Measurements from ENCODE around the gene WBP4. TPM values are rescaled to one million over a fixed set of nuclear protein-coding genes. Genes with fewer than 3 reads are reported as not detected.
"Not testable (repeated sequence)": the region's sequence is repeated elsewhere in the genome, so short reads cannot be mapped to it uniquely, and the experiment has no call there.

Gene WBP4
- total RNA-seq, 1 experiment from 2014 or later = 14.5 TPM

DNA sequence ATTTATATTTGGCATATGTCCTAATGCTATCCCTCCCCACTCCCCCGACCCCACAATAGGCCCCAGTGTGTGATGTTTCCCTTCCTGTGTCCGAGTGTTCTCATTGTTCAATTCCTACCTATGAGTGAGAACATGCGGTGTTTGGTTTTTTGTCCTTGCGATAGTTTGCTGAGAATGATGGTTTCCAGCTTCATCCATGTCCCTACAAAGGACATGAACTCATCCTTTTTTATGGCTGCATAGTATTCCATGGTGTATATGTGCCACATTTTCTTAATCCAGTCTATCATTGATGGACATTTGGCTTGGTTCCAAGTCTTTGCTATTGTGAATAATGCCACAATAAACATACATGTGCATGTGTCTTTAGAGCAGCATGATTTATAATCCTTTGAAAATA is 18.9 kb upstream of the WBP4 start:
- intact Hi-C loops (cut with micrococcal nuclease); POLR2A ChIA-PET; BruUV-seq (replicated peaks); H3K79me2 ChIP-seq (ENCODE audit: insufficient read depth, low read length); H4K20me1 ChIP-seq (ENCODE audit: insufficient read depth); DNase-seq (ENCODE audit: low read depth, low spot score); H3K4me3 ChIP-seq (replicated peaks in 1 of 2; ENCODE audit: low read depth in 1 of 2, low read length in 2 of 2); H3K9me3 ChIP-seq (ENCODE audit: control insufficient read depth in 1 of 2, insufficient read depth in 1 of 2, low read depth in 1 of 2, low read length in 2 of 2); RAD21 ChIA-PET (ENCODE audit: low non-redundant PET in 1 of 2, low total read pairs in 2 of 2, uncharacterized antibody in 2 of 2, unreplicated experiment in 2 of 2); H3K9ac ChIP-seq (ENCODE audit: low read length); H3K4me1 ChIP-seq (ENCODE audit: control insufficient read depth in 1 of 2, insufficient read depth in 2 of 2, low read length in 2 of 2); H2AFZ ChIP-seq (ENCODE audit: low read depth, low read length, poor library complexity, severe bottlenecking); H3K4me2 ChIP-seq (ENCODE audit: low read length); ATAC-seq; H3K27ac ChIP-seq (ENCODE audit: low read depth, low read length); H3K36me3 ChIP-seq (ENCODE audit: control insufficient read depth in 1 of 2, insufficient read depth in 2 of 2, low read length in 2 of 2); CTCF ChIA-PET; H3K27me3 ChIP-seq (ENCODE audit: insufficient read depth, low read length); H3K9me2 ChIP-seq (ENCODE audit: insufficient read depth): not testable (repeated sequence)

DNA sequence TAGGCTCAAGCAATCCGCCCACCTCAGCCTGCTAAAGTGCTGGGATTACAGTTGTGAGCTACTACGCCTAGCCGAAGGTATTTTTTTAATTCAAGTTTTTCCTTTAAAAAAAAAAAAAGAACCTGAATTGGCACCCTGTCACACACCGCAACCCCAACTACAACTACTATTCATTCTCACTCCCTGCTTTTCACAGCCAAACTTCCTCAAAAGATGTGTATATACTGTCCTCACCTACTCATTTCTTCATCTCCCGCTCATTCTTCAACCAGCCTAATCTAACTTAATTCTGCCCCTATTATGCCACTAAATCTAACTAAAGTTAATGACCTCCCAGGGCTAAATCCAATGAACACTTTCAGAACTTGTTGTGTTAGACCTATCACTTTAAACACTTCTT is 12.7 kb upstream of the WBP4 start:
- POLR2A ChIA-PET = no interaction called here
- BruUV-seq (replicated peaks) = no TSS peak

More for the DNA sequence above, 12.7 kb upstream of the WBP4 start:
- Histone ChIP-seq H3K36me3 (ENCODE audit: control insufficient read depth in 1 of 2, insufficient read depth in 2 of 2, low read length in 2 of 2) (no peaks in the 10 kb centered on the region), H2AFZ (ENCODE audit: low read depth, low read length, poor library complexity, severe bottlenecking) (no peak overlapping the region), H4K20me1 (ENCODE audit: insufficient read depth) (no peaks in the 10 kb centered on the region), H3K9ac (ENCODE audit: low read length) (no peak overlapping the region), H3K9me3 (ENCODE audit: control insufficient read depth in 1 of 2, insufficient read depth in 1 of 2, low read depth in 1 of 2, low read length in 2 of 2) (no peaks in the 10 kb centered on the region), H3K27ac (ENCODE audit: low read depth, low read length) (no peak overlapping the region), H3K79me2 (ENCODE audit: insufficient read depth, low read length) (peaks cover 14% of the 10 kb centered on the region), H3K4me3 (replicated peaks in 1 of 2; ENCODE audit: low read depth in 1 of 2, low read length in 2 of 2) (no peak overlapping the region), H3K27me3 (ENCODE audit: insufficient read depth, low read length) (no peaks in the 10 kb centered on the region), H3K4me1 (ENCODE audit: control insufficient read depth in 1 of 2, insufficient read depth in 2 of 2, low read length in 2 of 2) (peaks cover 10 to 19% of the 10 kb centered on the region in 2 experiments), H3K9me2 (ENCODE audit: insufficient read depth) (no peaks in the 10 kb centered on the region), H3K4me2 (ENCODE audit: low read length) (no peak overlapping the region)
- ChIA-PET RAD21 (ENCODE audit: low non-redundant PET in 1 of 2, low total read pairs in 2 of 2, uncharacterized antibody in 2 of 2, unreplicated experiment in 2 of 2) (no interaction called here), CTCF (no interaction called here)
- no peak for DNase-seq (ENCODE audit: low read depth, low spot score)
- TF ChIP-seq RAD21 (IDR thresholded peaks at IDR 0.05; ENCODE audit: low read depth) (no peak), FOSL1 (IDR thresholded peaks at IDR 0.05; ENCODE audit: low read depth) (no peak), EZH2 (IDR thresholded peaks at IDR 0.05) (no peak), SP1 (IDR thresholded peaks at IDR 0.05; ENCODE audit: low read depth) (no peak), EGR1 (IDR thresholded peaks at IDR 0.05; ENCODE audit: low read depth) (no peak), JUND (IDR thresholded peaks at IDR 0.05) (no peak), YY1 (IDR thresholded peaks at IDR 0.05; ENCODE audit: extremely low read depth, insufficient replicate concordance, low read depth, low read length) (no peak), POLR2A (IDR thresholded peaks at IDR 0.05; ENCODE audit: borderline replicate concordance, extremely low read depth, insufficient read depth, insufficient read length) (no peak), SRF (IDR thresholded peaks at IDR 0.05; ENCODE audit: low read depth) (no peak)
- TF ChIP-seq, protein P1, sequence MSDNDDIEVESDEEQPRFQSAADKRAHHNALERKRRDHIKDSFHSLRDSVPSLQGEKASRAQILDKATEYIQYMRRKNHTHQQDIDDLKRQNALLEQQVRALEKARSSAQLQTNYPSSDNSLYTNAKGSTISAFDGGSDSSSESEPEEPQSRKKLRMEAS (IDR thresholded peaks at IDR 0.05) = no peak
- TF ChIP-seq, protein P2, sequence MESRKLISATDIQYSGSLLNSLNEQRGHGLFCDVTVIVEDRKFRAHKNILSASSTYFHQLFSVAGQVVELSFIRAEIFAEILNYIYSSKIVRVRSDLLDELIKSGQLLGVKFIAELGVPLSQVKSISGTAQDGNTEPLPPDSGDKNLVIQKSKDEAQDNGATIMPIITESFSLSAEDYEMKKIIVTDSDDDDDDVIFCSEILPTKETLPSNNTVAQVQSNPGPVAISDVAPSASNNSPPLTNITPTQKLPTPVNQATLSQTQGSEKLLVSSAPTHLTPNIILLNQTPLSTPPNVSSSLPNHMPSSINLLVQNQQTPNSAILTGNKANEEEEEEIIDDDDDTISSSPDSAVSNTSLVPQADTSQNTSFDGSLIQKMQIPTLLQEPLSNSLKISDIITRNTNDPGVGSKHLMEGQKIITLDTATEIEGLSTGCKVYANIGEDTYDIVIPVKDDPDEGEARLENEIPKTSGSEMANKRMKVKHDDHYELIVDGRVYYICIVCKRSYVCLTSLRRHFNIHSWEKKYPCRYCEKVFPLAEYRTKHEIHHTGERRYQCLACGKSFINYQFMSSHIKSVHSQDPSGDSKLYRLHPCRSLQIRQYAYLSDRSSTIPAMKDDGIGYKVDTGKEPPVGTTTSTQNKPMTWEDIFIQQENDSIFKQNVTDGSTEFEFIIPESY (IDR thresholded peaks at IDR 0.05; ENCODE audit: extremely low read depth, insufficient replicate concordance, low read length) = no peak
- TF ChIP-seq, protein P3, sequence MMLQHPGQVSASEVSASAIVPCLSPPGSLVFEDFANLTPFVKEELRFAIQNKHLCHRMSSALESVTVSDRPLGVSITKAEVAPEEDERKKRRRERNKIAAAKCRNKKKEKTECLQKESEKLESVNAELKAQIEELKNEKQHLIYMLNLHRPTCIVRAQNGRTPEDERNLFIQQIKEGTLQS (IDR thresholded peaks at IDR 0.05) = no peak
- intact Hi-C loops (cut with micrococcal nuclease) = no loop called here
- ATAC-seq = no peak

All from HCT116 (cell line).